Stimulated activated CD8-positive, alpha-beta memory T cell treated with anti-CD3 and anti-CD28 coated beads, Interleukin-7, amount 100 ng/mL, for 48 hours (primary cell): Measurements from ENCODE around the gene OMP.

Experiments used
- DNase-seq, 2 donors: peaks; one replicate each; pipeline ENCODE4 v3.0.0-alpha.2; 2020; ENCODE audit warnings: low read depth in 1 of 2; ENCODE audit errors: extremely low read depth in 1 of 2

OMP gene

DNA sequence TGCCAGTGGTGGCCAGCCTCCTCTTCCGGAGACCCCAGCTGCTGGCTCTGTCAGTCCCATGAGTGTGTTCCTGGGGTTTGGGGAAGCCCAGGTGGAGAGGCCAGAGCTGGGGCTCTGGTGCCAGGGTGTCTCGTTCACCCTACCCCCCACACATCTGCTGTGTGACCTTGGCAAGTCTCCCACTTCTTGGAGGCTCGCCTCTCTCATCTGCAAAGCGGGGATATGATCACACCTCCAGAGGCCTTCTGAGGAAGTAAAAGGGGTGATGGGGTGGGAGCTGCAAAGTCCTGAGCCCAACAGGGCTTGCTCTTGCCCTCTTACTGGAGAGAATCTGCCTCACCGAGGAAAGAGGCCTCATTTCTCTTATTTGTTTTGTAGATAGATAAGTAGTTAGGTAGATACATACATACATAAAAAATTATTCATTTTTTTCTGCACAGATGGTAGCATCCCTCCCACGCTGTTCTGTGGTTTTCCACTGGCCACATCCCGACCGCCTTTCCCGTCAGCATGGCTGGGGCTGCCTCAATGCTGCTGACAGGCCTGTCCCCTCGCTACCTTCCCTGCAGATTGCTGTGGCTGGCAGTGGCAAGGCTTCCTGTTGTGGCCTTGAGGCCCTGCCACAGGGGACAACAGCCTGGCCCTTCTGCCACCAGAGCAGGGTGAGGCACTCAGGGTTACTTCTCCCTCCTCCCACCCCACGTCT is 49.3 kb downstream of the OMP start:
- peak; percentile 64 to 66 for DNase-seq

DNA sequence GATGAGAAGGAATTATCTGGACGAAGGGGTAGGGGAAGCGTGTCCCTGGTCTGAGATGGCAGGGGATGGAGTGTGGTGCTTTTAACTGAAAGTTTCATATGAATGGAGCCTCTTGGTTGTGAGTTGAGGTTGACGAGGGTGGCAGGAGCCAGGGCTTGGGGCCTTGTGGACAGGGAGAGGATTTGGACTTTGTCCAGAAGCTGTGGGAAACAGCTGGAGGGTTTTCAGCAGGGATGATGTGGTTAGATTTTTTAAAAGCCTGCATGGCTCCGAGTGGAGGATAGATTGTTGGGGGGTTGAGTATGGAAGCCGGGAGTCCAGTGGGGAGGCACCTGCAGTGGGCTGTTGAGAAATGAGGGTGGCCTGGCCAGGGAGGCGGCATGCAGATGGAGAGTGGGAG is 50.2 kb downstream of the OMP start:
- DNase-seq: no peak
